Right cardiac atrium (tissue), 5 donors: ENCODE data around the gene STING1. TPM values are rescaled to one million over a fixed set of nuclear protein-coding genes. Genes with fewer than 3 reads are reported as not detected.

Experiments
- ATAC-seq, 2 donors: fragments of 200-7000 bp; cut with Tn5 transposase; one replicate each; pipeline versions ENCODE4 v1.8.0 to v1.9.1; 2020; ENCODE audit warnings: moderate library complexity in 2 of 2, mild to moderate bottlenecking in 1 of 2
- DNase-seq, 3 donors: peaks; one replicate each; pipeline ENCODE4 v3.0.0-alpha.2; 2020
- H3K27ac ChIP-seq: one replicate; pipeline ENCODE4 v1.5.1; 2013; ENCODE audit warnings: mild to moderate bottlenecking, low read length, control low read depth, moderate library complexity
- H3K27me3 ChIP-seq: one replicate; pipeline ENCODE4 v1.6.1; 2013; ENCODE audit not compliant: control insufficient read depth, insufficient read depth
- H3K4me1 ChIP-seq: one replicate; pipeline ENCODE4 v1.6.1; 2013; ENCODE audit warnings: low read length; ENCODE audit not compliant: control insufficient read depth, insufficient read depth
- H3K4me3 ChIP-seq: one replicate; pipeline ENCODE4 v1.5.1; 2013; ENCODE audit warnings: low read length, control low read depth
- H3K9me3 ChIP-seq: one replicate; pipeline ENCODE4 v1.6.1; 2013; ENCODE audit warnings: low read length; ENCODE audit not compliant: control insufficient read depth
- WGBS: extraction: QIAGEN DNeasy Blood & Tissue Kit; methylation state at CpG from one replicate; pipeline ENCODE4 v1.1.7; 2013; 5-methylcytosine and 5-hydroxymethylcytosine counted together
- intact Hi-C, 4 donors: fragments of 100-400 bp; cut with DNase I; formaldehyde crosslinking; loops; one replicate each; pipeline versions ENCODE4 v1.11.0 to v1.14.0; 2022 to 2023
- polyA plus RNA-seq: library from polyadenylated mRNA; stranded (reverse); fragments of 200-250 nt; gene quantifications from one replicate; pipeline ENCODE4 v1.2.3, GENCODE V29; 2013
- total RNA-seq, 4 donors: library from RNA; stranded (reverse); fragmentation: NEBNext Ultra II Directional; extraction: Animal tissue kit (Norgen Biotek cat#: 25700); gene quantifications; one replicate each; pipeline ENCODE4 v1.2.1, GENCODE V29; 2021
- donor health status: healthy with polysubstance abuse.
- donor health status: DM: no; HTN: yes; CAD: no.
- donor health status: DM: no; HTN: no; CAD: no.
- donor health status: DM: no; HTN: yes; CAD: no; lungs with severe emphysema.
- donor health status: DM: yes; HTN: yes; CAD: no.

Gene STING1
- total and polyA plus RNA-seq, 5 donors: 47.9 to 125 (median 90.9) TPM

- DNase-seq (no peak), ATAC-seq (no peak)
- intact Hi-C loops: loop anchor here in 1 of 4 donors (10.0 kb wide), 1 partner anchor 53 kb away; the partner anchor contains the start of gene STING1
- no peaks in the 10 kb centered on the region for H3K9me3 ChIP-seq
- 71% methylated on average over 1 of the region's 1 CpG for WGBS
- no peak overlapping the region for H3K27ac ChIP-seq
- H3K4me1 ChIP-seq: no peaks in the 10 kb centered on the region
- H3K4me3 ChIP-seq: no peak overlapping the region
- H3K27me3 ChIP-seq: no peaks in the 10 kb centered on the region
Measured at GRCh38 chr5:139431706-139432105, 50.9 kb downstream of the STING1 start.

- no peaks in the 10 kb centered on the region for H3K27me3 ChIP-seq
- DNase-seq (no peak), ATAC-seq (no peak)
- no peaks in the 10 kb centered on the region for H3K9me3 ChIP-seq
- H3K4me1 ChIP-seq: no peaks in the 10 kb centered on the region
- 75% methylated on average over 2 of the region's 2 CpGs for WGBS
- no peak overlapping the region for H3K4me3 ChIP-seq
- intact Hi-C loops: loop anchor here in 1 of 4 donors (10.0 kb wide), 1 partner anchor 55 kb away; the partner anchor contains the start of gene STING1
- H3K27ac ChIP-seq: no peak overlapping the region
Measured at GRCh38 chr5:139430015-139430414, 52.5 kb downstream of the STING1 start.

- intact Hi-C loops: loop anchor here in 1 of 4 donors (10.0 kb wide), 1 partner anchor 188 kb away; no protein-coding TSS in a partner anchor
- ATAC-seq: no peak
Measured at GRCh38 chr5:139426203-139426885, 56.2 kb downstream of the STING1 start.

More at GRCh38 chr5:139426203-139426885, 56.2 kb downstream of the STING1 start:
- Histone ChIP-seq H3K27ac (no peak overlapping the region), H3K4me3 (no peak overlapping the region), H3K27me3 (no peaks in the 10 kb centered on the region), H3K9me3 (no peaks in the 10 kb centered on the region), H3K4me1 (no peaks in the 10 kb centered on the region)
- 70% methylated on average over 8 of the region's 8 CpGs for WGBS
- no peak for DNase-seq

Other genes with a start within 250 kb of the STING1 start
- gene MATR3, start 189.0 kb downstream of the STING1 start, total RNA-seq: 100 to 1,000 TPM; 144 to 162 (median 147) TPM
- 151 TPM for gene MATR3, start 189.0 kb downstream of the STING1 start, polyA plus RNA-seq
- gene PAIP2, start 140.9 kb downstream of the STING1 start, total RNA-seq: 100 to 1,000 TPM; 125 to 158 (median 142) TPM
- 183 TPM for gene PAIP2, start 140.9 kb downstream of the STING1 start, polyA plus RNA-seq
- gene SLC23A1, start 99.5 kb downstream of the STING1 start, total RNA-seq: not detected
- 0.18 TPM for gene SLC23A1, start 99.5 kb downstream of the STING1 start, polyA plus RNA-seq
- 1 to 10 TPM in 2 of 4 donors, under 1 TPM in 2; 0.70 to 1.8 (median 1.1) TPM for gene MZB1, start 92.8 kb downstream of the STING1 start, total RNA-seq
- gene MZB1, start 92.8 kb downstream of the STING1 start, polyA plus RNA-seq: 0.38 TPM
- 10 to 100 TPM; 24.8 to 38.5 (median 33.0) TPM for gene PROB1, start 87.7 kb downstream of the STING1 start, total RNA-seq
- gene PROB1, start 87.7 kb downstream of the STING1 start, polyA plus RNA-seq: 22.2 TPM
- gene SPATA24, start 78.7 kb downstream of the STING1 start, total RNA-seq: 10 to 100 TPM in 3 of 4 donors, 1 to 10 TPM in 1; 9.8 to 25.4 (median 14.4) TPM
- 34.6 TPM for gene SPATA24, start 78.7 kb downstream of the STING1 start, polyA plus RNA-seq
- 10 to 100 TPM; 14.0 to 24.9 (median 15.2) TPM for gene DNAJC18, start 43.2 kb downstream of the STING1 start, total RNA-seq
- gene DNAJC18, start 43.2 kb downstream of the STING1 start, polyA plus RNA-seq: 5.6 TPM
- 10 to 100 TPM; 19.9 to 38.3 (median 21.2) TPM for gene ECSCR, start 20.0 kb downstream of the STING1 start, total RNA-seq
- 25.3 TPM for gene ECSCR, start 20.0 kb downstream of the STING1 start, polyA plus RNA-seq
- gene SMIM33, start 11.8 kb downstream of the STING1 start, total RNA-seq: not detected
- gene SMIM33, start 11.8 kb downstream of the STING1 start, polyA plus RNA-seq: not detected
- 100 to 1,000 TPM; 112 to 138 (median 120) TPM for gene UBE2D2, start 78.6 kb upstream of the STING1 start, total RNA-seq
- gene UBE2D2, start 78.6 kb upstream of the STING1 start, polyA plus RNA-seq: 111 TPM
- 10 to 100 TPM; 33.9 to 70.5 (median 55.9) TPM for gene CXXC5, start 165.6 kb upstream of the STING1 start, total RNA-seq
- gene CXXC5, start 165.6 kb upstream of the STING1 start, polyA plus RNA-seq: 47.5 TPM